ENCODE measurements around the gene SIRPD.
"Not testable (repeated sequence)": the region's sequence is repeated elsewhere in the genome, so short reads cannot be mapped to it uniquely, and the experiment has no call there.

Gene SIRPD

GRCh38 chr20:1557605-1558004 is at the start of gene SIRPD:
Gene SIRPD (minus strand): TSS chr20:1557705. CDS start chr20:1557653, 52 bp downstream.
- peaks cover 7% of the 10 kb centered on the region for H3K36me3 Mint-ChIP-seq (ENCODE audit: low read depth)
- H3K27ac Mint-ChIP-seq = peak within 1 kb of the TSS; percentile 45
- H3K27me3 Mint-ChIP-seq (ENCODE audit: low read depth) = no peaks in the 10 kb centered on the region
- peaks cover 34% of the 10 kb centered on the region for H3K9me3 Mint-ChIP-seq
- peaks cover 2% of the 10 kb centered on the region for H3K4me1 Mint-ChIP-seq (ENCODE audit: low read depth)
- H3K4me3 Mint-ChIP-seq = no peak within 1 kb of the TSS

- Mint-ChIP-seq H3K36me3 (ENCODE audit: low read depth) (no peaks in the 10 kb centered on the region), H3K27me3 (ENCODE audit: low read depth) (no peaks in the 10 kb centered on the region), H3K4me1 (ENCODE audit: low read depth) (no peaks in the 10 kb centered on the region), H3K27ac (no peak overlapping the region), H3K9me3 (no peaks in the 10 kb centered on the region), H3K4me3 (no peak overlapping the region)
These were observed 43.2 kb upstream of the SIRPD start for GRCh38 chr20:1600736-1601135.

- Mint-ChIP-seq H3K27me3 (ENCODE audit: low read depth) (no peaks in the 10 kb centered on the region), H3K27ac (no peak overlapping the region), H3K4me3 (no peak overlapping the region), H3K4me1 (ENCODE audit: low read depth) (no peaks in the 10 kb centered on the region), H3K36me3 (ENCODE audit: low read depth) (no peaks in the 10 kb centered on the region), H3K9me3 (no peaks in the 10 kb centered on the region)
These were observed 37.8 kb upstream of the SIRPD start for GRCh38 chr20:1595333-1595732.

GRCh38 chr20:1588533-1589460 is 31.3 kb upstream of the SIRPD start:
- Mint-ChIP-seq H3K27ac (no peak overlapping the region), H3K9me3 (no peaks in the 10 kb centered on the region), H3K27me3 (ENCODE audit: low read depth) (no peaks in the 10 kb centered on the region), H3K4me3 (no peak overlapping the region), H3K36me3 (ENCODE audit: low read depth) (no peaks in the 10 kb centered on the region), H3K4me1 (ENCODE audit: low read depth) (no peaks in the 10 kb centered on the region)

- Mint-ChIP-seq H3K4me1 (ENCODE audit: low read depth) (no peaks in the 10 kb centered on the region), H3K4me3 (no peak overlapping the region), H3K9me3 (no peaks in the 10 kb centered on the region), H3K36me3 (ENCODE audit: low read depth) (no peaks in the 10 kb centered on the region), H3K27ac (no peak overlapping the region), H3K27me3 (ENCODE audit: low read depth) (no peaks in the 10 kb centered on the region)
These were observed 30.5 kb upstream of the SIRPD start for GRCh38 chr20:1587781-1588532.

- H3K9me3 Mint-ChIP-seq = no peaks in the 10 kb centered on the region
- H3K4me1 Mint-ChIP-seq (ENCODE audit: low read depth) = peaks cover 9% of the 10 kb centered on the region
- peaks cover 7% of the 10 kb centered on the region for H3K36me3 Mint-ChIP-seq (ENCODE audit: low read depth)
- no peaks in the 10 kb centered on the region for H3K27me3 Mint-ChIP-seq (ENCODE audit: low read depth)
- H3K4me3 Mint-ChIP-seq = no peak overlapping the region
- H3K27ac Mint-ChIP-seq = no peak overlapping the region
These were observed 22.0 kb upstream of the SIRPD start for GRCh38 chr20:1579488-1579887.

- no peaks in the 10 kb centered on the region for H3K9me3 Mint-ChIP-seq
- no peaks in the 10 kb centered on the region for H3K27me3 Mint-ChIP-seq (ENCODE audit: low read depth)
- H3K27ac Mint-ChIP-seq = no peak overlapping the region
- peaks cover 9% of the 10 kb centered on the region for H3K4me1 Mint-ChIP-seq (ENCODE audit: low read depth)
- peaks cover 7% of the 10 kb centered on the region for H3K36me3 Mint-ChIP-seq (ENCODE audit: low read depth)
- H3K4me3 Mint-ChIP-seq = no peak overlapping the region
These were observed 20.4 kb upstream of the SIRPD start for GRCh38 chr20:1577906-1578305.

- not testable (repeated sequence) for H3K4me1 Mint-ChIP-seq (ENCODE audit: low read depth); H3K9me3 Mint-ChIP-seq; H3K27me3 Mint-ChIP-seq (ENCODE audit: low read depth); H3K36me3 Mint-ChIP-seq (ENCODE audit: low read depth); H3K27ac Mint-ChIP-seq; H3K4me3 Mint-ChIP-seq
These were observed 19.8 kb upstream of the SIRPD start for GRCh38 chr20:1577313-1577712.

GRCh38 chr20:1576641-1577040 is 19.1 kb upstream of the SIRPD start:
- Mint-ChIP-seq H3K4me3 (no peak overlapping the region), H3K27ac (no peak overlapping the region), H3K4me1 (ENCODE audit: low read depth) (peaks cover 9% of the 10 kb centered on the region)

GRCh38 chr20:1576003-1576402 is 18.5 kb upstream of the SIRPD start:
- not testable (repeated sequence) for H3K27me3 Mint-ChIP-seq (ENCODE audit: low read depth); H3K27ac Mint-ChIP-seq; H3K4me3 Mint-ChIP-seq; H3K9me3 Mint-ChIP-seq; H3K4me1 Mint-ChIP-seq (ENCODE audit: low read depth); H3K36me3 Mint-ChIP-seq (ENCODE audit: low read depth)

More at GRCh38 chr20:1576641-1577040, 19.1 kb upstream of the SIRPD start:
- Mint-ChIP-seq H3K36me3 (ENCODE audit: low read depth) (peaks cover 7% of the 10 kb centered on the region), H3K27me3 (ENCODE audit: low read depth) (no peaks in the 10 kb centered on the region), H3K9me3 (no peaks in the 10 kb centered on the region)

GRCh38 chr20:1571583-1571982 is 14.1 kb upstream of the SIRPD start:
- not testable (repeated sequence) for H3K4me3 Mint-ChIP-seq; H3K9me3 Mint-ChIP-seq; H3K27ac Mint-ChIP-seq; H3K27me3 Mint-ChIP-seq (ENCODE audit: low read depth); H3K36me3 Mint-ChIP-seq (ENCODE audit: low read depth); H3K4me1 Mint-ChIP-seq (ENCODE audit: low read depth)

- H3K9me3 Mint-ChIP-seq = peaks cover 8% of the 10 kb centered on the region
- H3K27me3 Mint-ChIP-seq (ENCODE audit: low read depth) = no peaks in the 10 kb centered on the region
- no peak overlapping the region for H3K27ac Mint-ChIP-seq
- H3K36me3 Mint-ChIP-seq (ENCODE audit: low read depth) = peaks cover 10% of the 10 kb centered on the region
- no peak overlapping the region for H3K4me3 Mint-ChIP-seq
- H3K4me1 Mint-ChIP-seq (ENCODE audit: low read depth) = no peaks in the 10 kb centered on the region
These were observed 11.9 kb upstream of the SIRPD start for GRCh38 chr20:1569415-1569881.

GRCh38 chr20:1568163-1568490 is 10.6 kb upstream of the SIRPD start:
- no peak overlapping the region for H3K27ac Mint-ChIP-seq
- H3K4me3 Mint-ChIP-seq = no peak overlapping the region
- peaks cover 20% of the 10 kb centered on the region for H3K9me3 Mint-ChIP-seq
- H3K4me1 Mint-ChIP-seq (ENCODE audit: low read depth) = no peaks in the 10 kb centered on the region
- peaks cover 20% of the 10 kb centered on the region for H3K36me3 Mint-ChIP-seq (ENCODE audit: low read depth)
- H3K27me3 Mint-ChIP-seq (ENCODE audit: low read depth) = no peaks in the 10 kb centered on the region

GRCh38 chr20:1567392-1568162 is 10.1 kb upstream of the SIRPD start:
- no peaks in the 10 kb centered on the region for H3K27me3 Mint-ChIP-seq (ENCODE audit: low read depth)
- H3K27ac Mint-ChIP-seq = no peak overlapping the region
- no peaks in the 10 kb centered on the region for H3K4me1 Mint-ChIP-seq (ENCODE audit: low read depth)
- H3K36me3 Mint-ChIP-seq (ENCODE audit: low read depth) = peaks cover 24% of the 10 kb centered on the region
- no peak overlapping the region for H3K4me3 Mint-ChIP-seq
- H3K9me3 Mint-ChIP-seq = peaks cover 25% of the 10 kb centered on the region

All from T-helper 1 cell treated with Interleukin-12 subunit alpha and Interleukin-12 subunit beta and Interleukin-4 antibody, amounts not matched to agents 30 μg/mL and 1 μg/mL, for 36 hours (primary cell).